OCI-LY1 (cell line): Measurements from ENCODE around the gene RAPGEF2.

Source experiments
- CTCF ChIP-seq: fragments of 200-600 bp; sonication (generic), shearing (Covaris generic); IDR thresholded peaks from 2 replicates; pipeline ENCODE4 v1.5.1; 2017; ENCODE audit warnings: mild to moderate bottlenecking, antibody characterized with exemption, low read length, moderate library complexity, mixed read lengths
- EZH2 ChIP-seq: fragments of 200-600 bp; sonication (generic), shearing (Covaris generic); IDR thresholded peaks from 2 replicates; pipeline ENCODE4 v1.8.0; 2017; ENCODE audit warnings: borderline replicate concordance, mixed run types, mild to moderate bottlenecking, antibody characterized with exemption, low read length, moderate library complexity, mixed read lengths

- TF ChIP-seq CTCF (no peak), EZH2 (no peak)
Measured at GRCh38 chr4:159360549-159360948, 257.7 kb downstream of the RAPGEF2 start.
